IMR-90 (cell line): ENCODE measurements around the gene POFUT2.

Source experiments
- BHLHE40 ChIP-seq: fragments of 150-350 bp; IDR thresholded peaks from 2 replicates; pipeline ENCODE4 v1.6.1; 2016; ENCODE audit warnings: mild to moderate bottlenecking, low read depth, low read length
- CHD1 ChIP-seq: IDR thresholded peaks from 2 replicates; pipeline ENCODE4 v1.6.1; 2012; ENCODE audit warnings: low read depth, low read length, improper control_type of control experiment
- CTCF ChIP-seq: conservative IDR thresholded peaks from 2 replicates; pipeline ENCODE4 v1.5.1; 2012; ENCODE audit warnings: mild to moderate bottlenecking, low read depth, low read length, improper control_type of control experiment
- MAFK ChIP-seq: IDR thresholded peaks from 2 replicates; pipeline ENCODE4 v1.6.1; 2012; ENCODE audit warnings: low read depth, low read length, improper control_type of control experiment
- MAZ ChIP-seq: IDR thresholded peaks from 2 replicates; pipeline ENCODE4 v1.6.1; 2012; ENCODE audit warnings: low read depth, mild to moderate bottlenecking, low read length, improper control_type of control experiment, moderate library complexity, borderline replicate concordance
- MXI1 ChIP-seq: IDR thresholded peaks from 2 replicates; pipeline ENCODE4 v1.6.1; 2012; ENCODE audit warnings: low read depth, mild to moderate bottlenecking, low read length, moderate library complexity, borderline replicate concordance
- NFE2L2 ChIP-seq: fragments of 150-350 bp; IDR thresholded peaks from 2 replicates; pipeline ENCODE4 v1.6.1; 2016; ENCODE audit warnings: low read depth, mild to moderate bottlenecking, low read length
- POLR2A ChIP-seq: IDR thresholded peaks from 2 replicates; pipeline ENCODE4 v1.6.1; 2012; ENCODE audit warnings: mild to moderate bottlenecking, low read depth, low read length
- RAD21 ChIP-seq: IDR thresholded peaks from 2 replicates; pipeline ENCODE4 v1.6.1; 2012; ENCODE audit warnings: low read length, improper control_type of control experiment
- RFX5 ChIP-seq: IDR thresholded peaks from 2 replicates; pipeline ENCODE4 v1.8.0; 2012; ENCODE audit warnings: low read depth, mild to moderate bottlenecking, low read length, moderate library complexity
- SMC3 ChIP-seq: fragments of 150-350 bp; IDR thresholded peaks from 2 replicates; pipeline ENCODE4 v1.6.1; 2016; ENCODE audit warnings: low read depth, mild to moderate bottlenecking, antibody characterized with exemption, low read length, moderate library complexity

GRCh38 chr21:45282283-45283034, 5.2 kb downstream of the POFUT2 start:
- TF ChIP-seq CTCF, result no peak
- no peak for TF ChIP-seq POLR2A
- no peak for TF ChIP-seq RFX5
- TF ChIP-seq BHLHE40, result no peak
- TF ChIP-seq MXI1, result no peak
- TF ChIP-seq SMC3, result no peak
- no peak for TF ChIP-seq CHD1
- TF ChIP-seq MAFK, result no peak
- TF ChIP-seq NFE2L2, result no peak
- TF ChIP-seq MAZ, result no peak
- no peak for TF ChIP-seq RAD21
